Smooth muscle cell (in vitro differentiated cells): Measurements from ENCODE around the gene GOLGA6D. TPM values are rescaled to one million over a fixed set of nuclear protein-coding genes. Genes with fewer than 3 reads are reported as not detected.
"Not testable (repeated sequence)": the region's sequence is repeated elsewhere in the genome, so short reads cannot be mapped to it uniquely, and the experiment has no call there.

Source experiments
- DNase-seq: peaks from one replicate; lab custom pipeline; 2025; ENCODE audit not compliant: unreplicated experiment; lab: John Stamatoyannopoulos, UW
- H2AFZ ChIP-seq: fragments of 200-600 bp; sonication (generic); 2 replicates; pipeline ENCODE4 v1.6.0; 2016; ENCODE audit warnings: antibody characterized with exemption, low read depth, mild to moderate bottlenecking
- H3F3A ChIP-seq: fragments of 200-600 bp; sonication (generic); 2 replicates; pipeline ENCODE4 v1.6.0; 2017; ENCODE audit warnings: antibody characterized with exemption, low read depth
- H3K27ac ChIP-seq: fragments of 200-600 bp; sonication (generic); 2 replicates; pipeline ENCODE4 v1.5.1; 2016; ENCODE audit warnings: low read depth, mild to moderate bottlenecking
- H3K27me3 ChIP-seq: fragments of 200-600 bp; sonication (generic); 2 replicates; pipeline ENCODE4 v1.6.1; 2016; ENCODE audit warnings: low read depth, mild to moderate bottlenecking
- H3K36me3 ChIP-seq: fragments of 200-600 bp; sonication (generic); 2 replicates; pipeline ENCODE4 v1.5.1; 2016; ENCODE audit warnings: low read depth
- H3K4me1 ChIP-seq: fragments of 200-600 bp; sonication (generic); 2 replicates; pipeline ENCODE4 v1.5.1; 2016; ENCODE audit warnings: low read depth
- H3K4me2 ChIP-seq: fragments of 200-600 bp; sonication (generic); 2 replicates; pipeline ENCODE4 v1.6.0; 2016; ENCODE audit warnings: mild to moderate bottlenecking
- H3K4me3 ChIP-seq: fragments of 200-600 bp; sonication (generic); 2 replicates; pipeline ENCODE4 v1.5.1; 2016; ENCODE audit warnings: mild to moderate bottlenecking
- H3K79me2 ChIP-seq: fragments of 200-600 bp; sonication (generic); 2 replicates; pipeline ENCODE4 v1.6.0; 2016; ENCODE audit warnings: low read depth, mild to moderate bottlenecking
- H3K9ac ChIP-seq: fragments of 200-600 bp; sonication (generic); 2 replicates; pipeline ENCODE4 v1.6.0; 2016; ENCODE audit warnings: low read depth
- H3K9me3 ChIP-seq: fragments of 200-600 bp; sonication (generic); replicated peaks from 2 replicates; pipeline ENCODE4 v1.5.1; 2016; ENCODE audit warnings: low read depth
- H4K20me1 ChIP-seq: fragments of 200-600 bp; sonication (generic); 2 replicates; pipeline ENCODE4 v1.6.0; 2016; ENCODE audit warnings: low read depth
- WGBS: methylation state at CpG from one replicate; pipeline ENCODE4 v1.1.7; 2016; ENCODE audit warnings: low lambda C conversion rate; 5-methylcytosine and 5-hydroxymethylcytosine counted together
- polyA plus RNA-seq: library from polyadenylated mRNA; unstranded; fragments of >200 nt; fragmentation: Nextera tagmentation; extraction: Ambion mirVana; gene quantifications from 2 replicates; pipeline ENCODE4 v1.2.1, GENCODE V29; 2016
- total RNA-seq: library from RNA; depleted of rRNA; stranded (reverse); fragments of >200 nt; gene quantifications from 2 replicates; pipeline ENCODE4 v1.2.3, GENCODE V29; 2014
- TF ChIP-seq, protein P1 (sequence below): fragments of 200-600 bp; sonication (generic); IDR thresholded peaks from 2 replicates; pipeline ENCODE4 v1.5.1; 2017; ENCODE audit warnings: borderline replicate concordance, mild to moderate bottlenecking, antibody characterized with exemption; ENCODE audit not compliant: insufficient read depth, poor library complexity, severe bottlenecking

GOLGA6D gene
- total and polyA plus RNA-seq, 2 experiments from 2014 or later, result 0.22 TPM; not detected in 1

DNA sequence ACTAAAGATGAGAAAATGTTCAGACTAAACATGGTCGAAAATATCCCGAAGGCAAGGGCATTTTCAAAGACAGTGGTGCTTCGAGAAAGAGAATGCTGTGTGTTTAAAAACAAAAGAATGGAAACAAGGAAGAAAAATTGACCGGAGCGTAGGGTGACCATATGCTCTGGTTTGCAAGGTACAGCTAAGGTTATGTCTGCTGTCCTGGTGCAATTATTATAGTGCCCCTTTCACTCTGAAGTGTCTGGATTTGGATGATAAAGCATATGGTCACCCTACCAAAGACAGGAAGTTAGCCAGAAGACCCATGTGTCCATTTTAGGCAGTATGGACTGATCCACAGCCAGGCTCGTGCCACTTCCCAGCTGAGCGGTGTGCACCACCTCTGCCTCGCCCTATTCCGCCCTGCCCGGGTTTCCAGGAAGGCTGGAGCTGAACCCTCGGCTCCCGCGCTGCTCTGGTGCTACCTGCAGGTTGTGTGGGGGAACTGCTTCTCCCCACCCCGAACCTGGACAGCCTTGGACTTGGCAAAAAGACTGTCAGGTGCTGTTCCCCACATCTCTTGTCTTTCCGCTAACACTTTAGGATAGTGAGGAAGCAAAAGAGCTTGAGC, 25.2 kb downstream of the GOLGA6D start:
- H3K4me1 ChIP-seq, result no peaks in the 10 kb centered on the region
- TF ChIP-seq, protein P1, sequence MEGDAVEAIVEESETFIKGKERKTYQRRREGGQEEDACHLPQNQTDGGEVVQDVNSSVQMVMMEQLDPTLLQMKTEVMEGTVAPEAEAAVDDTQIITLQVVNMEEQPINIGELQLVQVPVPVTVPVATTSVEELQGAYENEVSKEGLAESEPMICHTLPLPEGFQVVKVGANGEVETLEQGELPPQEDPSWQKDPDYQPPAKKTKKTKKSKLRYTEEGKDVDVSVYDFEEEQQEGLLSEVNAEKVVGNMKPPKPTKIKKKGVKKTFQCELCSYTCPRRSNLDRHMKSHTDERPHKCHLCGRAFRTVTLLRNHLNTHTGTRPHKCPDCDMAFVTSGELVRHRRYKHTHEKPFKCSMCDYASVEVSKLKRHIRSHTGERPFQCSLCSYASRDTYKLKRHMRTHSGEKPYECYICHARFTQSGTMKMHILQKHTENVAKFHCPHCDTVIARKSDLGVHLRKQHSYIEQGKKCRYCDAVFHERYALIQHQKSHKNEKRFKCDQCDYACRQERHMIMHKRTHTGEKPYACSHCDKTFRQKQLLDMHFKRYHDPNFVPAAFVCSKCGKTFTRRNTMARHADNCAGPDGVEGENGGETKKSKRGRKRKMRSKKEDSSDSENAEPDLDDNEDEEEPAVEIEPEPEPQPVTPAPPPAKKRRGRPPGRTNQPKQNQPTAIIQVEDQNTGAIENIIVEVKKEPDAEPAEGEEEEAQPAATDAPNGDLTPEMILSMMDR, result peak; percentile 40
- no peaks in the 10 kb centered on the region for H4K20me1 ChIP-seq
- H3K9me3 ChIP-seq, result no peaks in the 10 kb centered on the region
- no peak overlapping the region for H3K4me2 ChIP-seq
- H3K9ac ChIP-seq, result no peak overlapping the region
- 39% methylated on average over 15 of the region's 15 CpGs for WGBS
- H2AFZ ChIP-seq, result no peak overlapping the region
- H3K27me3 ChIP-seq, result peaks cover 31% of the 10 kb centered on the region
- no peaks in the 10 kb centered on the region for H3K79me2 ChIP-seq
- no peak for DNase-seq
- no peak overlapping the region for H3K4me3 ChIP-seq
- no peaks in the 10 kb centered on the region for H3F3A ChIP-seq
- H3K36me3 ChIP-seq, result no peaks in the 10 kb centered on the region
- H3K27ac ChIP-seq, result no peak overlapping the region

DNA sequence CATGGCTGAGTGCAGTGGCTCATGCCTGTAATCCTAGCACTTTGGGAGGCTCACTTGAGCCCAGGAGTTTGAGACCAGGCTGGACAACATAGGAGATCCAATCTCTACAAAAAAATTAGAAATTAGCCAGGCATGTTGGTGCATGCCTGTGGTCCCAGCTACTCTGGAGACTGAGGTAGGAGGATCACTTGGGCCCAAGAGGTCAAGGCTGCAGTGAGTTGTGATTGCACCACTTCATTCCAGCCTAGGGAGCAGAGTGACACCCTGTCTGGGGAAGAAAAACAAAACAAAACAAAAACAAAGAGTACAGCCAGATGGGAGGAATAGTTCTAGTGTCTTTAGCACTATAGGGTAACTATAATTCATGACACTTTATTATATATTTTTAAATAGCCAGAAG, 27.1 kb downstream of the GOLGA6D start:
- H3K4me1 ChIP-seq, result no peaks in the 10 kb centered on the region
- no peak overlapping the region for H3K9ac ChIP-seq
- no peaks in the 10 kb centered on the region for H3K36me3 ChIP-seq
- H3K27ac ChIP-seq, result no peak overlapping the region
- TF ChIP-seq, protein P1, result no peak
- peaks cover 31% of the 10 kb centered on the region for H3K27me3 ChIP-seq
- no peaks in the 10 kb centered on the region for H3K79me2 ChIP-seq
- DNase-seq, result no peak
- no peaks in the 10 kb centered on the region for H3K9me3 ChIP-seq
- no peak overlapping the region for H2AFZ ChIP-seq
- H3K4me2 ChIP-seq, result no peak overlapping the region
- no peaks in the 10 kb centered on the region for H4K20me1 ChIP-seq
- no peak overlapping the region for H3K4me3 ChIP-seq
- no peaks in the 10 kb centered on the region for H3F3A ChIP-seq

DNA sequence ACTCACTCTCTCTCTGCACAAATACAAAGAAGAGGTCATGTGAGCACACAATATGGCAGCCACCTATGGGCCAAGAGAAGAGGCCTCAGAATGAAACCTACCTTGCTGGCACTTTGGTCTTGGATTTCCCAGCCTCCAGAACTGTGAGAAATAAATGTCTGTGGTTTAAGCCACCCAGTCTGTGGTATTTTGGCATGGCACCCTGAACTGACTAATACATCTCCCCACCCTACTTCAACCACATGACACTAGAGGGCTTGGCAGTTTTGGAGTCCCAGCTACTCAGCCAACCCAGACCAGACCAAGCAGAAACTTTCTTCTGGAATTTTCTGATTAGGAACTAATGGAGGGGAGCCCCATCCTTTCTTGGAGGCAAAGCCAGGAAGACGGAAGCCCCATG, 29.9 kb downstream of the GOLGA6D start:
- H3K9ac ChIP-seq, DNase-seq, H4K20me1 ChIP-seq, H3K4me1 ChIP-seq, H2AFZ ChIP-seq, H3K9me3 ChIP-seq, H3F3A ChIP-seq, H3K27ac ChIP-seq, H3K79me2 ChIP-seq, H3K4me3 ChIP-seq, H3K36me3 ChIP-seq, H3K4me2 ChIP-seq: not testable (repeated sequence)
- 100% methylated on average over 1 of the region's 1 CpG for WGBS
- H3K27me3 ChIP-seq, result peaks cover 27% of the 10 kb centered on the region

DNA sequence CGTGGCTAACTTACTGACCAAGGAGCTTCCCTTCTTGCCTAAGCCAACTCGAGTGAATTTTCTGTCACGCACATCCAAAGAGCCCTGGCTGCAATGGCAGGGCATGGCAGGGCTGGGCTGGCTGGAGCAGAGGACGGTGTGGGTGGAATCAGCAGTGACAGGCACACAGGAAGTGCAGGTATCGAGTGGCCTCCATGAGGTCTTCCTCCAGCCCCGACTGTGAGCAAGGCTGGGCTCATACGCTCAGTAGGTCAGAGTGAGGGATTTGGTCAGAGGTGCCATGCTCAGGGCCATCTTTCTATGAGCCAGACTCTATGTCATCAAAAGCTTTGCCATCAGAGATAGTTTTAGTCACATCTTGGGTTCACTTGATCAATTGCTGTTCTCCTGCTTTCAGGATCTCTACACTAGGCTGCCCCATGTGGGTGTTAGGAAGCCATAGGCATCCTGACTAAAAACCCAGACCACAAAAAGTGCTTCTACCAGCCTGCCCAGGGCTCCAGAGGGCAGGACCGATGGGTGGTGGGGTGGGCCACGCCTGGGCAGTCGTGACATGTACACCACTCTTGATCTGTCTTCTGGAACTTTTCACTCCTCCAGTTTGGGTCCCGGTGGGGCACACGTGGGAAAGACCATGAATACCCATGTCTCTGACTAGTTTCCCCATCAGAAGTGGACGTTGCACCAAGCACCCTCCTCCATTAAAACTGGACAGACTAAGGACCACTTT, 30.6 kb downstream of the GOLGA6D start:
- Histone ChIP-seq H3K27me3 (peaks cover 19% of the 10 kb centered on the region), H3K9ac (no peak overlapping the region), H3K4me3 (no peak overlapping the region), H3K36me3 (no peaks in the 10 kb centered on the region), H3K4me2 (no peak overlapping the region), H4K20me1 (no peaks in the 10 kb centered on the region), H2AFZ (no peak overlapping the region), H3K27ac (no peak overlapping the region), H3K9me3 (no peaks in the 10 kb centered on the region), H3K4me1 (no peaks in the 10 kb centered on the region), H3K79me2 (no peaks in the 10 kb centered on the region), H3F3A (no peaks in the 10 kb centered on the region)
- 96% methylated on average over 13 of the region's 13 CpGs for WGBS
- TF ChIP-seq, protein P1, result no peak
- no peak for DNase-seq
